GM19238 (cell line): ENCODE data around the gene RPL36AL.
"Not testable (repeated sequence)": the region's sequence is repeated elsewhere in the genome, so short reads cannot be mapped to it uniquely, and the experiment has no call there.

Experiments
- DNase-seq: peaks from one replicate; pipeline ENCODE4 v3.0.0; 2011; ENCODE audit warnings: low spot score; ENCODE audit not compliant: insufficient read length

Gene RPL36AL

GRCh38 chr14:49620182-49621113 is at the start of gene RPL36AL, which contains the start of gene MGAT2:
Gene RPL36AL, minus strand, starts transcription at chr14:49620626. Its CDS starts 1,522 bp downstream, at chr14:49619104.
Gene MGAT2, plus strand, starts transcription at chr14:49620799. Its CDS starts 470 bp downstream, at chr14:49621269.
- peak; percentile 90 for DNase-seq

- no peak for DNase-seq
Measured at GRCh38 chr14:49659526-49660455, 39.4 kb upstream of the RPL36AL start.

- DNase-seq: not testable (repeated sequence)
Measured at GRCh38 chr14:49657500-49657899, 37.1 kb upstream of the RPL36AL start.

- DNase-seq: no peak
Measured at GRCh38 chr14:49654511-49654910, 34.1 kb upstream of the RPL36AL start.

GRCh38 chr14:49653508-49653907 is 33.1 kb upstream of the RPL36AL start:
- no peak for DNase-seq

- DNase-seq: no peak
Measured at GRCh38 chr14:49642163-49642562, 21.7 kb upstream of the RPL36AL start.

GRCh38 chr14:49641697-49642129 is 21.3 kb upstream of the RPL36AL start:
- no peak for DNase-seq

GRCh38 chr14:49640540-49641417 is 20.4 kb upstream of the RPL36AL start:
- no peak for DNase-seq

GRCh38 chr14:49637534-49638078 is 17.2 kb upstream of the RPL36AL start:
- DNase-seq: no peak

GRCh38 chr14:49636866-49637265 is 16.4 kb upstream of the RPL36AL start:
- no peak for DNase-seq

- DNase-seq: peak; percentile 35
Measured at GRCh38 chr14:49634547-49635334, 14.3 kb upstream of the RPL36AL start, which contains the start of gene DNAAF2. Gene DNAAF2, minus strand, starts transcription at chr14:49635244. Its CDS starts 95 bp downstream, at chr14:49635149.

GRCh38 chr14:49633640-49634546 is 13.5 kb upstream of the RPL36AL start:
- peak; percentile 88 for DNase-seq

- no peak for DNase-seq
Measured at GRCh38 chr14:49623941-49624839, 3.8 kb upstream of the RPL36AL start.

- DNase-seq: no peak
Measured at GRCh38 chr14:49623387-49623786, 3.0 kb upstream of the RPL36AL start.

- DNase-seq: no peak
Measured at GRCh38 chr14:49622022-49622607, 1.7 kb upstream of the RPL36AL start.

GRCh38 chr14:49621114-49621881 is 872 bp upstream of the RPL36AL start:
- no peak for DNase-seq
